ENCODE results near the gene DLK1.

GRCh38 chr14:100787659-100788058, 61.0 kb downstream of the DLK1 start:
- TF ChIP-seq CTCF (optimal IDR thresholded peaks at IDR 0.05 in 1 of 3, IDR thresholded peaks at IDR 0.05 in 1 of 3, conservative IDR thresholded peaks at IDR 0.05 in 1 of 3; ENCODE audit: extremely low read depth in 1 of 3, insufficient read depth in 2 of 3, low read length in 3 of 3) (no peak), EZH2 (IDR thresholded peaks at IDR 0.05; ENCODE audit: low read length) (no peak)
